Measurements from ENCODE around the gene MRPS21.

DNA sequence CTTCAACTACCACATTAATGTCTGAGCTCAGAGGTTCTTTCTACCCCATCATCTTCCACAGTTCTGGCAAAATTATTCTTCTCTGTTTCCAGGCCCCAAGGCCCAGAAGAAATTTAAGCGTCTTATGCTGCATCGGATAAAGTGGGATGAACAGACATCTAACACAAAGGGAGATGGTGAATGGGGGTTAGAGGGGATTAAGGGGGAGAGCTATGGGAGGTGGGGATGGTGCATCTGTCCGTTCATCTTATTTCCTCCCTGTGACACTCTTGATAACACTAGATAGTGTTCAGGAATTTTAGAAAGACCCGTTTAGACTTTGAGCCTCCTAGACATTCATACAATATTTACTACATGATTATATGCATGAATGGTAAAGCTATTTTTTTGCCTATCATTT, 52.7 kb downstream of the MRPS21 start:
- TF ChIP-seq, protein P1, sequence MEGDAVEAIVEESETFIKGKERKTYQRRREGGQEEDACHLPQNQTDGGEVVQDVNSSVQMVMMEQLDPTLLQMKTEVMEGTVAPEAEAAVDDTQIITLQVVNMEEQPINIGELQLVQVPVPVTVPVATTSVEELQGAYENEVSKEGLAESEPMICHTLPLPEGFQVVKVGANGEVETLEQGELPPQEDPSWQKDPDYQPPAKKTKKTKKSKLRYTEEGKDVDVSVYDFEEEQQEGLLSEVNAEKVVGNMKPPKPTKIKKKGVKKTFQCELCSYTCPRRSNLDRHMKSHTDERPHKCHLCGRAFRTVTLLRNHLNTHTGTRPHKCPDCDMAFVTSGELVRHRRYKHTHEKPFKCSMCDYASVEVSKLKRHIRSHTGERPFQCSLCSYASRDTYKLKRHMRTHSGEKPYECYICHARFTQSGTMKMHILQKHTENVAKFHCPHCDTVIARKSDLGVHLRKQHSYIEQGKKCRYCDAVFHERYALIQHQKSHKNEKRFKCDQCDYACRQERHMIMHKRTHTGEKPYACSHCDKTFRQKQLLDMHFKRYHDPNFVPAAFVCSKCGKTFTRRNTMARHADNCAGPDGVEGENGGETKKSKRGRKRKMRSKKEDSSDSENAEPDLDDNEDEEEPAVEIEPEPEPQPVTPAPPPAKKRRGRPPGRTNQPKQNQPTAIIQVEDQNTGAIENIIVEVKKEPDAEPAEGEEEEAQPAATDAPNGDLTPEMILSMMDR (IDR thresholded peaks at IDR 0.05) = no peak
- TF ChIP-seq POLR2A (IDR thresholded peaks at IDR 0.05) (no peak), POLR2AphosphoS5 (IDR thresholded peaks at IDR 0.05) (no peak)

Data from breast epithelium (tissue), 3 donors.